HL-60 (cell line): ENCODE data around the gene MPG.

Source experiments
- GABPA ChIP-seq: IDR thresholded peaks from 2 replicates; pipeline ENCODE4 v1.6.1; 2012; ENCODE audit warnings: low read depth
- POLR2AphosphoS5 ChIP-seq: IDR thresholded peaks from 2 replicates; pipeline ENCODE4 v1.6.1; 2012; ENCODE audit warnings: low read depth
- TF ChIP-seq, protein P1 (sequence below): IDR thresholded peaks from one replicate; pipeline ENCODE4 v1.5.1; 2011; ENCODE audit warnings: low read length, control low read depth, inconsistent platforms; ENCODE audit not compliant: insufficient read depth

DNA sequence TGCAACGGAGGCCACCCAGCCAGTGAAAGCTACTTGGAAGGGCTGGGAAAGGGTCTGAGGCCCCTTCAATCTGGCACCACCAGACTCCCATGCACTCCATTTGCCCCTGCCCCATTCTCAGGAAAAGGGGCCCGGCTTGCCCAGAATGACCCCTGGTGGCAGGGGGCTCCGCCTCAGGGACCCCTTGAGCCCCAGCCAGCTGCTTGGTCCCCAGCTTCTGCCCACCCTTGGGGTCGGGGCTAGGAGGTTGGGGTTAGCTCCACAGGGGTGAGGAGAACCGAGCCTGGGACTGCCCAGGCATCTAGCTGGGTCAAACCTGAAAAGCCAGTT, 6.8 kb upstream of the MPG start:
- TF ChIP-seq, protein P1, sequence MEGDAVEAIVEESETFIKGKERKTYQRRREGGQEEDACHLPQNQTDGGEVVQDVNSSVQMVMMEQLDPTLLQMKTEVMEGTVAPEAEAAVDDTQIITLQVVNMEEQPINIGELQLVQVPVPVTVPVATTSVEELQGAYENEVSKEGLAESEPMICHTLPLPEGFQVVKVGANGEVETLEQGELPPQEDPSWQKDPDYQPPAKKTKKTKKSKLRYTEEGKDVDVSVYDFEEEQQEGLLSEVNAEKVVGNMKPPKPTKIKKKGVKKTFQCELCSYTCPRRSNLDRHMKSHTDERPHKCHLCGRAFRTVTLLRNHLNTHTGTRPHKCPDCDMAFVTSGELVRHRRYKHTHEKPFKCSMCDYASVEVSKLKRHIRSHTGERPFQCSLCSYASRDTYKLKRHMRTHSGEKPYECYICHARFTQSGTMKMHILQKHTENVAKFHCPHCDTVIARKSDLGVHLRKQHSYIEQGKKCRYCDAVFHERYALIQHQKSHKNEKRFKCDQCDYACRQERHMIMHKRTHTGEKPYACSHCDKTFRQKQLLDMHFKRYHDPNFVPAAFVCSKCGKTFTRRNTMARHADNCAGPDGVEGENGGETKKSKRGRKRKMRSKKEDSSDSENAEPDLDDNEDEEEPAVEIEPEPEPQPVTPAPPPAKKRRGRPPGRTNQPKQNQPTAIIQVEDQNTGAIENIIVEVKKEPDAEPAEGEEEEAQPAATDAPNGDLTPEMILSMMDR, result no peak
- no peak for TF ChIP-seq GABPA
- TF ChIP-seq POLR2AphosphoS5, result no peak
